ENCODE results near the gene C17orf114.

C17orf114 gene

DNA sequence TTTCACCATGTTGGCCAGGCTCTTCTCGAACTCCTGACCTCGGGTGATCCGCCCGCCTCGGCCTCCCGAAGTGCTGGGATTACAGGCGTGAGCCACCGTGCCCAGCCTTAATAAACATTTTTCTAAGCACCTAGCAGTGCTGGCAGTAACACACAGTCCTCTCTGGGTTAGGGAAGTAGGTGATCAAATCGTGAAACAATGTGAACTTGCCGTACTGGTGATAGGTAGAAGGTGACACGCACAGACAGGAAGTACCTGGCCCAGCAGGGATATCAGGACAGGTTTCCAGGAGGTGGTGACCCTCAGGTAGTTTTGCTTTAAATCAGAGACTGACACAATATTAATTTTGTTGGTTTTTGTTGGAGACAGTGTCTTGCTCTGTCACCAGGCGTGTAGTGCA, 9.3 kb upstream of the C17orf114 start:
- Histone ChIP-seq H3K4me1 (ENCODE audit: insufficient read depth) (no peaks in the 10 kb centered on the region), H3K9me3 (ENCODE audit: low read depth) (no peaks in the 10 kb centered on the region), H3K4me3 (no peak overlapping the region), H2AFZ (no peak overlapping the region), H3K79me2 (peaks cover 10% of the 10 kb centered on the region), H3K9me2 (replicated peaks; ENCODE audit: insufficient read depth) (no peaks in the 10 kb centered on the region), H3K36me3 (replicated peaks; ENCODE audit: insufficient read depth, low read depth) (no peaks in the 10 kb centered on the region), H4K20me1 (ENCODE audit: insufficient read depth, poor library complexity, severe bottlenecking) (no peaks in the 10 kb centered on the region), H3K4me2 (no peak overlapping the region), H3K27ac (no peak overlapping the region), H3K27me3 (no peaks in the 10 kb centered on the region)
- no peak for TF ChIP-seq CTCF (IDR thresholded peaks at IDR 0.05; ENCODE audit: poor library complexity)
- no peak for TF ChIP-seq EZH2phosphoT487 (IDR thresholded peaks at IDR 0.05; ENCODE audit: low read depth, severe bottlenecking, unreplicated experiment)
- TF ChIP-seq EZH2 (IDR thresholded peaks at IDR 0.05; ENCODE audit: borderline replicate concordance): no peak
- WGBS (ENCODE audit: low lambda C conversion rate, missing lambda C conversion rate): 96% methylated on average over 12 of the region's 12 CpGs
- DNase-seq (ENCODE audit: low spot score): no peak

- no peaks in the 10 kb centered on the region for H3K9me2 ChIP-seq (replicated peaks; ENCODE audit: insufficient read depth)
- H3K79me2 ChIP-seq: peaks cover 10% of the 10 kb centered on the region
- no peak overlapping the region for H2AFZ ChIP-seq
- TF ChIP-seq CTCF (IDR thresholded peaks at IDR 0.05; ENCODE audit: poor library complexity) (no peak), EZH2phosphoT487 (IDR thresholded peaks at IDR 0.05; ENCODE audit: low read depth, severe bottlenecking, unreplicated experiment) (no peak), EZH2 (IDR thresholded peaks at IDR 0.05; ENCODE audit: borderline replicate concordance) (no peak)
- no peak for DNase-seq (ENCODE audit: low spot score)
- H3K4me1 ChIP-seq (ENCODE audit: insufficient read depth): no peaks in the 10 kb centered on the region
- no peak overlapping the region for H3K4me3 ChIP-seq
- H3K36me3 ChIP-seq (replicated peaks; ENCODE audit: insufficient read depth, low read depth): no peaks in the 10 kb centered on the region
- no peak overlapping the region for H3K27ac ChIP-seq
- H3K4me2 ChIP-seq: no peak overlapping the region
- 86% methylated on average over 13 of the region's 13 CpGs for WGBS (ENCODE audit: low lambda C conversion rate, missing lambda C conversion rate)
- no peaks in the 10 kb centered on the region for H3K9me3 ChIP-seq (ENCODE audit: low read depth)
- no peaks in the 10 kb centered on the region for H4K20me1 ChIP-seq (ENCODE audit: insufficient read depth, poor library complexity, severe bottlenecking)
- H3K27me3 ChIP-seq: no peaks in the 10 kb centered on the region
Measured at GRCh38 chr17:4810696-4811290, 8.7 kb upstream of the C17orf114 start.

DNA sequence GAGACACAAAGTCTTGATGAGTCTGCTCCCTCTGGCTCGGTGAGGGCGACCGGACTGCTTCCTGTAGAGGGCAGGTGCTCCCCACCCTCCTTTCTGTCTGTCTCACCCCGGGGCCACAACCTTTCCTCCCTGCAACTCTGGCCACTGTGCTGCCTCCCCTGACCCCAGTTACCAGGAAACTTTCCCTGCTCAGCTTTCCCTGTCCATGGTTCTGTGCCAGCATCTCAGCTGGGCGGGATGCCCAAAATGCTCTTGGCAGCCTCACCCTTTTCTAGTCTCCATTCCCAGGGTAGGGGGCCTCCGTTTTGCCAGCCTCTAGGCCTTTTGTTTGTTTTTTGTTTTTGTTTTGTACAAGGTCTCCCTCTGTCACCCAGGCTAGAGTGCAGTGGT, 6.2 kb upstream of the C17orf114 start:
- Histone ChIP-seq H4K20me1 (ENCODE audit: insufficient read depth, poor library complexity, severe bottlenecking) (no peaks in the 10 kb centered on the region), H3K4me1 (ENCODE audit: insufficient read depth) (no peaks in the 10 kb centered on the region), H3K4me2 (peak overlapping the region; percentile 82), H3K4me3 (no peak overlapping the region), H3K27ac (no peak overlapping the region), H3K9me3 (ENCODE audit: low read depth) (no peaks in the 10 kb centered on the region), H3K27me3 (no peaks in the 10 kb centered on the region), H3K79me2 (peaks cover 10% of the 10 kb centered on the region), H2AFZ (no peak overlapping the region), H3K36me3 (replicated peaks; ENCODE audit: insufficient read depth, low read depth) (no peaks in the 10 kb centered on the region), H3K9me2 (replicated peaks; ENCODE audit: insufficient read depth) (no peaks in the 10 kb centered on the region)
- no peak for DNase-seq (ENCODE audit: low spot score)
- 84% methylated on average over 6 of the region's 6 CpGs for WGBS (ENCODE audit: low lambda C conversion rate, missing lambda C conversion rate)
- TF ChIP-seq EZH2 (IDR thresholded peaks at IDR 0.05; ENCODE audit: borderline replicate concordance) (no peak), CTCF (IDR thresholded peaks at IDR 0.05; ENCODE audit: poor library complexity) (no peak), EZH2phosphoT487 (IDR thresholded peaks at IDR 0.05; ENCODE audit: low read depth, severe bottlenecking, unreplicated experiment) (no peak)
